Measurements from ENCODE around the gene TIPARP.

Gene TIPARP, protein sequence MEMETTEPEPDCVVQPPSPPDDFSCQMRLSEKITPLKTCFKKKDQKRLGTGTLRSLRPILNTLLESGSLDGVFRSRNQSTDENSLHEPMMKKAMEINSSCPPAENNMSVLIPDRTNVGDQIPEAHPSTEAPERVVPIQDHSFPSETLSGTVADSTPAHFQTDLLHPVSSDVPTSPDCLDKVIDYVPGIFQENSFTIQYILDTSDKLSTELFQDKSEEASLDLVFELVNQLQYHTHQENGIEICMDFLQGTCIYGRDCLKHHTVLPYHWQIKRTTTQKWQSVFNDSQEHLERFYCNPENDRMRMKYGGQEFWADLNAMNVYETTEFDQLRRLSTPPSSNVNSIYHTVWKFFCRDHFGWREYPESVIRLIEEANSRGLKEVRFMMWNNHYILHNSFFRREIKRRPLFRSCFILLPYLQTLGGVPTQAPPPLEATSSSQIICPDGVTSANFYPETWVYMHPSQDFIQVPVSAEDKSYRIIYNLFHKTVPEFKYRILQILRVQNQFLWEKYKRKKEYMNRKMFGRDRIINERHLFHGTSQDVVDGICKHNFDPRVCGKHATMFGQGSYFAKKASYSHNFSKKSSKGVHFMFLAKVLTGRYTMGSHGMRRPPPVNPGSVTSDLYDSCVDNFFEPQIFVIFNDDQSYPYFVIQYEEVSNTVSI

DNA sequence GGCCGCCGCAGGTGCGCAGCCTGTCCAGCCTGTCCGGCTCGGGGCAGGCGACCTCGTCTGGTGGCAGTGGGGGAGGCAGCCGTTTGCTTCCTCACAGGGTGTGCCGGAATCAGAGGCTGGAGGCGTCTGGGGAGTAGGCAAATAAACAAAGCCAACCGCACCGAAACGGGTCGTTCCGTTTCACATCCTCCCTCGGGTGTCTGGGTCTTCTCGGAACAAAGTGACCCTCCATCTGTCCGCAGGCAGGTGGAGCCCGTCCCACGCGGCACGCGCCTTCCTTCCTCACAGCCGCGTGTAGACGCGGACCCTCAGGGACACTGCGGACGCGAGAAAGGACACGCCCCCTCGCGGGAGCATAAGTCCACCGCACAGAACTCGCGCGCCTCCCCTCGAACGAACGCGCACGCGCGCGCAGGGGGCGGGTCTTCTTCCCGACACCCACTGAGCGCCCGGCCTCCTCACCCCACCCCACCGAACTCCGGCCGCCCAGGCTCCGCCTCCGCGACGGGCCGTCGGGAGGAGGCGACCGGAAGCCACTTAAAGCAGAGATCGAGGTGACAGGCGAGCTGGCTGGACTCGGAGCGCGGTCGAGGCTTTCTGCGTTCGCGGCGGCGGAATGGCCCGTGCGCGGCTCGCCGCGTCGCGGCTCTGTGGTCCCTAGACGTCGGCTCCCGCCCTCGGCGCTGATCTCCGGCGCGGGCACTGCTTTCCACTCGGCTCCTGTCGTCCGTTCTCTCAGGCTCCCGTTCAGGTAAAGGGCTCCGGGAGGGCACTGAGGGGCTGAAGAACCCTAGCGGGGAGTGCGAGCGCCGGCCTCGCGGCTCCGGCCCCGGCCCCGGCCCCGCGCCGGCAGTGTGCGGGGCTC is at the start of gene TIPARP:
Gene TIPARP, plus strand, starts transcription at position 545 of the 865 bp plus-strand sequence. CDS start 3,108 bp downstream, outside the sequence.
- peak; percentile 100 for DNase-seq (ENCODE audit: low spot score)
- TF ChIP-seq, protein P1, sequence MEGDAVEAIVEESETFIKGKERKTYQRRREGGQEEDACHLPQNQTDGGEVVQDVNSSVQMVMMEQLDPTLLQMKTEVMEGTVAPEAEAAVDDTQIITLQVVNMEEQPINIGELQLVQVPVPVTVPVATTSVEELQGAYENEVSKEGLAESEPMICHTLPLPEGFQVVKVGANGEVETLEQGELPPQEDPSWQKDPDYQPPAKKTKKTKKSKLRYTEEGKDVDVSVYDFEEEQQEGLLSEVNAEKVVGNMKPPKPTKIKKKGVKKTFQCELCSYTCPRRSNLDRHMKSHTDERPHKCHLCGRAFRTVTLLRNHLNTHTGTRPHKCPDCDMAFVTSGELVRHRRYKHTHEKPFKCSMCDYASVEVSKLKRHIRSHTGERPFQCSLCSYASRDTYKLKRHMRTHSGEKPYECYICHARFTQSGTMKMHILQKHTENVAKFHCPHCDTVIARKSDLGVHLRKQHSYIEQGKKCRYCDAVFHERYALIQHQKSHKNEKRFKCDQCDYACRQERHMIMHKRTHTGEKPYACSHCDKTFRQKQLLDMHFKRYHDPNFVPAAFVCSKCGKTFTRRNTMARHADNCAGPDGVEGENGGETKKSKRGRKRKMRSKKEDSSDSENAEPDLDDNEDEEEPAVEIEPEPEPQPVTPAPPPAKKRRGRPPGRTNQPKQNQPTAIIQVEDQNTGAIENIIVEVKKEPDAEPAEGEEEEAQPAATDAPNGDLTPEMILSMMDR (IDR thresholded peaks at IDR 0.05) = peak; percentile 66
- H3K27ac ChIP-seq = peak within 1 kb of the TSS; percentile 96
- peak within 1 kb of the TSS; percentile 85 for H3K4me3 ChIP-seq

DNA sequence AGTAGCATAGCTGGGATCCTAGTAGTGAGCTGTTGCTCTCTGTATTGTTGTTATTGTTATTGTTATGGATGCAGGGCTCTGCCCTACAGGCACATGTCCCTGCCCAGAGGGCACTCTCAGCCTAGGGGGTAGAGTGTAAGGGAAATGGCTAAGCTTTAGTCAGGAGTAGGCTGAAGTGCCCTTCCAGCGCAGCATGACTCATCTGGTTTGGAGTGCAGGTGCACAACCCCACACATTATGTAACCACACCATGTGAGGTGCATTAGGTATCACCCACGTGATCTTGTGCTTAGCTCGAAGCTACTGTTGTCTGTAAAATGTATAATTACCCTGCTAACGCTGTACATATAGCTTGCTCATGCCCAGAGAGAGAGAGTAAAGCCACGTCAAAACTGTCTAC is 48.3 kb upstream of the TIPARP start:
- TF ChIP-seq, protein P1 (IDR thresholded peaks at IDR 0.05) = no peak
- no peak for DNase-seq (ENCODE audit: low spot score)
- H3K27ac ChIP-seq = no peak overlapping the region

DNA sequence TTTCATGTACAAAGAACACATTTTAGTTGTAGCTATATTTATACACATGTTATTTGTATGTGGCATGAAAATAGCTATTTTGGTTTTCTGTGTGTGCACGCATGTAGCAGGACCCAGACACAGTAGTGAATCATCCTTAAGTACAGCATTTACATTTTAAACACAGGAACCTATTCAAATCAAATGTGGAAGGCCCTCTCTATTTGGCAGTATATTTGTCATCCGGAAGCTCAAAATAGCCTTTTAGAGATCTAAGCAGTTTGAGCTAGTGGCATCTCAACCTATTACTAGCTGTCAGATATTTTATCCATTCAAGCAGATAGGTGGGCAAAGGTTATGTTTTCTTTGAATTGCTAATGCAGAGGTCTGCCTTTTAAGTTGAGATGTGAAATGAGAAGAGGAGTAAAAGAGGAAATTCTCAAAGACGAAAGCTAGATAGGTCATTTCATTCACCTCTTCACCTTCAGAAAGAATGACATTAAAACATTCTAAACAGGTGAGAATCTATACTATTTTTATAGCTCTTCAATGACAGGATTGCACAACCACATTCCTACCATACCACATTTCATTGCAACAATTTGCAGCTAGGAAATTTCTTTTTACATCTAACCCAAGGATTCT is 46.3 kb upstream of the TIPARP start:
- no peak overlapping the region for H3K27ac ChIP-seq
- no peak overlapping the region for H3K4me3 ChIP-seq
- TF ChIP-seq, protein P1 (IDR thresholded peaks at IDR 0.05) = no peak
- no peak for DNase-seq (ENCODE audit: low spot score)

More for the DNA sequence above, 48.3 kb upstream of the TIPARP start:
- no peak overlapping the region for H3K4me3 ChIP-seq

DNA sequence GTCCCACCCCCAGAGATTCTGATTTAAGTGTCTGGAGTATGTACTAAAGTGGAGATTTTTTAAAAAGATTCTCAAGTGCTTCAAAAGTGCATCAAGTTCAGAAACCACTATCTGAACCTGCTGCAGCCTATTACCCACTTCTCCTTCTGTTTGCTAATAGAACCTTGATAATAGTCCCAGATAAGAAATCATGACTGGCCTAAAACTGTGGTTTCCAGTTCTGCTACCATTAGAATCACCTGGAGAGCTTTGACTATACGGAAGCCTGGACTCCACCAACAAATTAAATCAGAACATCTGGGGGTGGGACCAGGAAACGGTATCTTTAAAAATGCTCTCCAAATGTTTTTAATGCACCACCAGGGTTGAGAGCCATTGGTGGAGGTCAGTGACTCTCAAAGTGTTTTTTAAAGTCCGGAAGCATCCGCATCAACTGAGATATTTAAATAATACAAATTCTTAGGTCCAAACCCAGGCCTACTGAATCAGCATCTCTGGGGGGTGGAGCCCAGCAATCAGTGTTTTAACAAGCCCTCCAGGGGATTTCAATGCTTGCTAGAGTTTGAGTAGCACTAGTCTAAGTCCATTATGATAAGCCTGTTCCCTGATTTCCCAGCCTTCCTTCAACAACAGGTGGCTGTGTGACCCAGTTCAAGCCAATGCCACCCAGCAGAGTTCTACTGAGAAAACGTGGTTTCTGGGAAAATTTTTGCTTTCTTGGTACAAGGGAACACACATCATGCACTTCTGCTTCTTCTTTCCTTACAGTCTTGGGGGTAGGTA is 45.4 kb upstream of the TIPARP start:
- no peak overlapping the region for H3K27ac ChIP-seq
- DNase-seq (ENCODE audit: low spot score) = no peak
- TF ChIP-seq, protein P1 (IDR thresholded peaks at IDR 0.05) = no peak
- H3K4me3 ChIP-seq = no peak overlapping the region

DNA sequence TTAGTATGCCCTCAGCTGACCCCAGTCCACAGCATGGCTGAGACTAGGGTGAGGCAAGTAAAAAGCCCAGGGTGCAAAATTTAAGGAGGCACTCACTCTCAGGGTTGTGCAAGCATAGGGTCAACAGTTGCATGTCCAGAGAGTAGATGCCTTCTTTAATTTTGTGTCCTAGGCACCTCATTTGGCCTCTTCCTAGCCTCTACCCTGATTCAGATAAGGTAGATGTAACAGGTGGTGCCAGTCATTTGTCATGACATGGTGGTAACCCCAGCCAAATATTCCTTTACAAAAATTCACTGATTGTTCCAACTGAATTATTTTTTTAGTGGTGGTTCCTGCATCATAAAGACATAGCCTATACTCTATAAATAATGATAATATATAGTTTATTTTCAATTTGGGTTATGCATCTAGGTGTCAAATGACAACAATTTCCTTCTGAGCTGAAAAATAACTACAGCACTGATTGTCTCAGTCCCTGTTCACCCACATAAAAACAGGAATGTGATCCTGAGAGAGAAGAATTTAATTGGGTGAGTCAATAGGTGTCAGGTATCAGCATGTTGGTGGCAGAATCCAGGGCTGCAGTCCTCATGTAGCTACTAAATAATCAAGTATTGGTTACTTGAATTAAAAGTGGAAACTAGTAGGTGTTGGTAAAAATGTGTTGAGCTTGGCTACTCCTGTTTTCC is 44.2 kb upstream of the TIPARP start:
- DNase-seq (ENCODE audit: low spot score) = no peak
- TF ChIP-seq, protein P1 (IDR thresholded peaks at IDR 0.05) = no peak
- Histone ChIP-seq H3K27ac (no peak overlapping the region), H3K4me3 (no peak overlapping the region)
